ENCODE results near the gene PSEN2. TPM values are rescaled to one million over a fixed set of nuclear protein-coding genes. Genes with fewer than 3 reads are reported as not detected.
A peak's percentile ranks its signal among the peaks of the same experiment; 100 is the strongest.

The PSEN2 gene
- total RNA-seq, 1 donor from 2014 or later: 173 TPM

GRCh38 chr1:226863446-226863845 is 7.0 kb upstream of the PSEN2 start:
- Histone ChIP-seq H3K9ac (ENCODE audit: low read depth in 1 of 3, low read length in 3 of 3) (no peak overlapping the region), H3K4me3 (ENCODE audit: low read length in 3 of 3) (no peak overlapping the region), H3K4me1 (ENCODE audit: control insufficient read depth in 3 of 3, insufficient read depth in 3 of 3, low read length in 3 of 3) (no peaks in the 10 kb centered on the region), H3K27ac (ENCODE audit: low read depth, low read length) (no peak overlapping the region), H3K27me3 (ENCODE audit: control insufficient read depth in 3 of 3, insufficient read depth in 3 of 3, low read length in 3 of 3) (no peaks in the 10 kb centered on the region), H3K36me3 (ENCODE audit: control insufficient read depth in 3 of 3, insufficient read depth in 3 of 3, low read length in 3 of 3) (no peaks in the 10 kb centered on the region), H3K9me3 (ENCODE audit: control insufficient read depth in 3 of 3, low read length in 3 of 3) (no peaks in the 10 kb centered on the region)

- Histone ChIP-seq H3K4me1 (ENCODE audit: control insufficient read depth in 3 of 3, insufficient read depth in 3 of 3, low read length in 3 of 3) (no peaks in the 10 kb centered on the region), H3K27me3 (ENCODE audit: control insufficient read depth in 3 of 3, insufficient read depth in 3 of 3, low read length in 3 of 3) (no peaks in the 10 kb centered on the region), H3K9ac (ENCODE audit: low read depth in 1 of 3, low read length in 3 of 3) (no peak overlapping the region), H3K27ac (ENCODE audit: low read depth, low read length) (no peak overlapping the region), H3K4me3 (ENCODE audit: low read length in 3 of 3) (no peak overlapping the region), H3K9me3 (ENCODE audit: control insufficient read depth in 3 of 3, low read length in 3 of 3) (no peaks in the 10 kb centered on the region), H3K36me3 (ENCODE audit: control insufficient read depth in 3 of 3, insufficient read depth in 3 of 3, low read length in 3 of 3) (no peaks in the 10 kb centered on the region)
Measured at GRCh38 chr1:226864311-226864710, 6.1 kb upstream of the PSEN2 start.

- Histone ChIP-seq H3K36me3 (ENCODE audit: control insufficient read depth in 3 of 3, insufficient read depth in 3 of 3, low read length in 3 of 3) (no peaks in the 10 kb centered on the region), H3K27ac (ENCODE audit: low read depth, low read length) (no peak overlapping the region), H3K4me3 (ENCODE audit: low read length in 3 of 3) (no peak overlapping the region), H3K27me3 (ENCODE audit: control insufficient read depth in 3 of 3, insufficient read depth in 3 of 3, low read length in 3 of 3) (no peaks in the 10 kb centered on the region), H3K4me1 (ENCODE audit: control insufficient read depth in 3 of 3, insufficient read depth in 3 of 3, low read length in 3 of 3) (peaks cover 0 to 2% (median 2%) of the 10 kb centered on the region in 3 donors), H3K9me3 (ENCODE audit: control insufficient read depth in 3 of 3, low read length in 3 of 3) (no peaks in the 10 kb centered on the region), H3K9ac (ENCODE audit: low read depth in 1 of 3, low read length in 3 of 3) (no peak overlapping the region)
Measured at GRCh38 chr1:226865590-226865989, 4.8 kb upstream of the PSEN2 start.

GRCh38 chr1:226867461-226868054 is 2.9 kb upstream of the PSEN2 start:
- Histone ChIP-seq H3K27me3 (ENCODE audit: control insufficient read depth in 3 of 3, insufficient read depth in 3 of 3, low read length in 3 of 3) (no peaks in the 10 kb centered on the region), H3K27ac (ENCODE audit: low read depth, low read length) (no peak overlapping the region)

GRCh38 chr1:226868726-226869125 is 1.7 kb upstream of the PSEN2 start:
- no peak overlapping the region for H3K4me3 ChIP-seq (ENCODE audit: low read length in 3 of 3)
- peaks cover 14 to 20% (median 17%) of the 10 kb centered on the region in 3 donors for H3K4me1 ChIP-seq (ENCODE audit: control insufficient read depth in 3 of 3, insufficient read depth in 3 of 3, low read length in 3 of 3)
- H3K9me3 ChIP-seq (ENCODE audit: control insufficient read depth in 3 of 3, low read length in 3 of 3): no peaks in the 10 kb centered on the region
- no peaks in the 10 kb centered on the region for H3K36me3 ChIP-seq (ENCODE audit: control insufficient read depth in 3 of 3, insufficient read depth in 3 of 3, low read length in 3 of 3)
- H3K27ac ChIP-seq (ENCODE audit: low read depth, low read length): no peak overlapping the region
- H3K27me3 ChIP-seq (ENCODE audit: control insufficient read depth in 3 of 3, insufficient read depth in 3 of 3, low read length in 3 of 3): no peaks in the 10 kb centered on the region
- H3K9ac ChIP-seq (ENCODE audit: low read depth in 1 of 3, low read length in 3 of 3): no peak overlapping the region

More at GRCh38 chr1:226867461-226868054, 2.9 kb upstream of the PSEN2 start:
- Histone ChIP-seq H3K9ac (ENCODE audit: low read depth in 1 of 3, low read length in 3 of 3) (no peak overlapping the region), H3K4me3 (ENCODE audit: low read length in 3 of 3) (no peak overlapping the region), H3K9me3 (ENCODE audit: control insufficient read depth in 3 of 3, low read length in 3 of 3) (no peaks in the 10 kb centered on the region), H3K4me1 (ENCODE audit: control insufficient read depth in 3 of 3, insufficient read depth in 3 of 3, low read length in 3 of 3) (peaks cover 14 to 17% (median 16%) of the 10 kb centered on the region in 3 donors), H3K36me3 (ENCODE audit: control insufficient read depth in 3 of 3, insufficient read depth in 3 of 3, low read length in 3 of 3) (no peaks in the 10 kb centered on the region)

DNA sequence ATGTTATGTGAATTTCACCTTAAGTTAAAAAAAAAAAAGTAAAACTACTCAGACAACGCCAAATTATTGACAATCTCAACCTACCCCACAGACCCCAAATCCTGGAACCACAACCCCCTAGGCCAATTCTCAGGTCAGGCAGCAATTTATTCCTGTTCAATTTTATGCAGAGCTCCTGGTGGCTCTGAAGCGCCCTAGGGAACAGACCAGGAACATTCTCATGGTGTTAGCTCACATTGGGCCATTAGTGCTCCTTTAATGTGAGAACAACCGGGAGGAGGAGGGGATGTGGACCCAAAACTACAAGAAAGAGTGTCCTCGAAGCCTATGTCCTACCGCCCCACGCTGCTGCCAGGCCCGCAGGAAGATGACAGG is 403 bp upstream of the PSEN2 start:
- Histone ChIP-seq H3K27me3 (ENCODE audit: control insufficient read depth in 3 of 3, insufficient read depth in 3 of 3, low read length in 3 of 3) (no peaks in the 10 kb centered on the region), H3K4me3 (ENCODE audit: low read length in 3 of 3) (peak overlapping the region; percentile 63 to 82 (median 81)), H3K9me3 (ENCODE audit: control insufficient read depth in 3 of 3, low read length in 3 of 3) (no peaks in the 10 kb centered on the region), H3K4me1 (ENCODE audit: control insufficient read depth in 3 of 3, insufficient read depth in 3 of 3, low read length in 3 of 3) (peaks cover 25 to 27% (median 26%) of the 10 kb centered on the region in 3 donors), H3K27ac (ENCODE audit: low read depth, low read length) (peak overlapping the region; percentile 62), H3K9ac (ENCODE audit: low read depth in 1 of 3, low read length in 3 of 3) (peak overlapping the region; percentile 3 to 89 (median 47)), H3K36me3 (ENCODE audit: control insufficient read depth in 3 of 3, insufficient read depth in 3 of 3, low read length in 3 of 3) (peaks cover 0 to 2% (median 0%) of the 10 kb centered on the region in 3 donors)

- Histone ChIP-seq H3K9ac (ENCODE audit: low read depth in 1 of 3, low read length in 3 of 3) (peak overlapping the region; percentile 73 to 89 (median 77)), H3K9me3 (ENCODE audit: control insufficient read depth in 3 of 3, low read length in 3 of 3) (no peaks in the 10 kb centered on the region), H3K36me3 (ENCODE audit: control insufficient read depth in 3 of 3, insufficient read depth in 3 of 3, low read length in 3 of 3) (peaks cover 2 to 13% (median 5%) of the 10 kb centered on the region in 3 donors), H3K4me1 (ENCODE audit: control insufficient read depth in 3 of 3, insufficient read depth in 3 of 3, low read length in 3 of 3) (peaks cover 25 to 27% (median 26%) of the 10 kb centered on the region in 3 donors), H3K27ac (ENCODE audit: low read depth, low read length) (no peak overlapping the region), H3K27me3 (ENCODE audit: control insufficient read depth in 3 of 3, insufficient read depth in 3 of 3, low read length in 3 of 3) (no peaks in the 10 kb centered on the region), H3K4me3 (ENCODE audit: low read length in 3 of 3) (peak overlapping the region; percentile 66 to 82 (median 81))
Measured at GRCh38 chr1:226871636-226872327, 1.4 kb downstream of the PSEN2 start.

- Histone ChIP-seq H3K27me3 (ENCODE audit: control insufficient read depth in 3 of 3, insufficient read depth in 3 of 3, low read length in 3 of 3) (no peaks in the 10 kb centered on the region), H3K4me3 (ENCODE audit: low read length in 3 of 3) (peak overlapping the region in 1 of 3 donors; percentile 4), H3K27ac (ENCODE audit: low read depth, low read length) (no peak overlapping the region), H3K36me3 (ENCODE audit: control insufficient read depth in 3 of 3, insufficient read depth in 3 of 3, low read length in 3 of 3) (peaks cover 7 to 19% (median 10%) of the 10 kb centered on the region in 3 donors), H3K4me1 (ENCODE audit: control insufficient read depth in 3 of 3, insufficient read depth in 3 of 3, low read length in 3 of 3) (peaks cover 25 to 27% (median 26%) of the 10 kb centered on the region in 3 donors), H3K9ac (ENCODE audit: low read depth in 1 of 3, low read length in 3 of 3) (peak overlapping the region in 1 of 3 donors; percentile 26), H3K9me3 (ENCODE audit: control insufficient read depth in 3 of 3, low read length in 3 of 3) (no peaks in the 10 kb centered on the region)
Measured at GRCh38 chr1:226872437-226872836, 2.0 kb downstream of the PSEN2 start.

- Histone ChIP-seq H3K27me3 (ENCODE audit: control insufficient read depth in 3 of 3, insufficient read depth in 3 of 3, low read length in 3 of 3) (no peaks in the 10 kb centered on the region), H3K9ac (ENCODE audit: low read depth in 1 of 3, low read length in 3 of 3) (no peak overlapping the region), H3K4me1 (ENCODE audit: control insufficient read depth in 3 of 3, insufficient read depth in 3 of 3, low read length in 3 of 3) (peaks cover 25 to 27% (median 26%) of the 10 kb centered on the region in 3 donors), H3K27ac (ENCODE audit: low read depth, low read length) (no peak overlapping the region), H3K4me3 (ENCODE audit: low read length in 3 of 3) (no peak overlapping the region), H3K9me3 (ENCODE audit: control insufficient read depth in 3 of 3, low read length in 3 of 3) (no peaks in the 10 kb centered on the region), H3K36me3 (ENCODE audit: control insufficient read depth in 3 of 3, insufficient read depth in 3 of 3, low read length in 3 of 3) (peaks cover 7 to 25% (median 12%) of the 10 kb centered on the region in 3 donors)
Measured at GRCh38 chr1:226873771-226874578, 3.6 kb downstream of the PSEN2 start.
